ENCODE measurements around the gene KIAA1191. TPM values are rescaled to one million over a fixed set of nuclear protein-coding genes. Genes with fewer than 3 reads are reported as not detected.
"Not testable (repeated sequence)": the region's sequence is repeated elsewhere in the genome, so short reads cannot be mapped to it uniquely, and the experiment has no call there.

The KIAA1191 gene
- total RNA-seq, 3 donors from 2014 or later = 63.4 to 106 (median 104) TPM

- no peaks in the 10 kb centered on the region for H3K36me3 ChIP-seq (ENCODE audit: low read depth)
- H3K9me3 ChIP-seq = peaks cover 2% of the 10 kb centered on the region
- no peaks in the 10 kb centered on the region for H3K4me1 ChIP-seq (ENCODE audit: low read depth)
- TF ChIP-seq CTCF (IDR thresholded peaks at IDR 0.05) = no peak
- H3K4me3 ChIP-seq = no peak overlapping the region
- ATAC-seq (no peak), DNase-seq (no peak)
- intact Hi-C loops (cut with DNase I, micrococcal nuclease) = no loop called here
These were observed 23.7 kb downstream of the KIAA1191 start for GRCh38 chr5:176337913-176338312.

GRCh38 chr5:176334031-176334770 lies 27.4 kb downstream of the KIAA1191 start:
- no peaks in the 10 kb centered on the region for H3K36me3 ChIP-seq (ENCODE audit: low read depth)
- no peak for TF ChIP-seq CTCF (IDR thresholded peaks at IDR 0.05)
- DNase-seq (no peak), ATAC-seq (no peak)
- H3K9me3 ChIP-seq = peaks cover 2% of the 10 kb centered on the region
- no peaks in the 10 kb centered on the region for H3K4me1 ChIP-seq (ENCODE audit: low read depth)
- intact Hi-C loops (cut with DNase I, micrococcal nuclease) = no loop called here
- H3K4me3 ChIP-seq = no peak overlapping the region

- no peak overlapping the region for H3K4me3 ChIP-seq
- H3K36me3 ChIP-seq (ENCODE audit: low read depth) = no peaks in the 10 kb centered on the region
- ATAC-seq (no peak), DNase-seq (no peak)
- no peaks in the 10 kb centered on the region for H3K9me3 ChIP-seq
- H3K4me1 ChIP-seq (ENCODE audit: low read depth) = no peaks in the 10 kb centered on the region
- intact Hi-C loops (cut with DNase I, micrococcal nuclease) = no loop called here
- TF ChIP-seq CTCF (IDR thresholded peaks at IDR 0.05) = no peak
These were observed 41.0 kb downstream of the KIAA1191 start for GRCh38 chr5:176320577-176320976.

- TF ChIP-seq CTCF (IDR thresholded peaks at IDR 0.05) = no peak
- intact Hi-C loops (cut with DNase I, micrococcal nuclease) = no loop called here
- Histone ChIP-seq H3K9me3 (no peaks in the 10 kb centered on the region), H3K4me3 (no peak overlapping the region), H3K36me3 (ENCODE audit: low read depth) (no peaks in the 10 kb centered on the region), H3K4me1 (ENCODE audit: low read depth) (no peaks in the 10 kb centered on the region)
- DNase-seq (no peak), ATAC-seq (no peak)
These were observed 41.6 kb downstream of the KIAA1191 start for GRCh38 chr5:176319827-176320554.

- no peak for DNase-seq
- H3K9me3 ChIP-seq = no peaks in the 10 kb centered on the region
- H3K4me3 ChIP-seq = no peak overlapping the region
These were observed 43.8 kb downstream of the KIAA1191 start for GRCh38 chr5:176317534-176318374.

GRCh38 chr5:176305356-176305755 lies 56.2 kb downstream of the KIAA1191 start:
- H3K36me3 ChIP-seq (ENCODE audit: low read depth); intact Hi-C loops (cut with DNase I, micrococcal nuclease); DNase-seq; H3K4me1 ChIP-seq (ENCODE audit: low read depth); ATAC-seq; H3K4me3 ChIP-seq; H3K9me3 ChIP-seq: not testable (repeated sequence)

More at GRCh38 chr5:176317534-176318374, 43.8 kb downstream of the KIAA1191 start:
- intact Hi-C loops (cut with DNase I, micrococcal nuclease) = no loop called here
- no peak for TF ChIP-seq CTCF (IDR thresholded peaks at IDR 0.05)
- Histone ChIP-seq H3K4me1 (ENCODE audit: low read depth) (no peaks in the 10 kb centered on the region), H3K36me3 (ENCODE audit: low read depth) (no peaks in the 10 kb centered on the region)
- ATAC-seq = no peak

All from mucosa of descending colon (tissue), 3 donors.